HepG2 (cell line): ENCODE results near the gene LITAFD. TPM values are rescaled to one million over a fixed set of nuclear protein-coding genes. Genes with fewer than 3 reads are reported as not detected.

Experiments used
- EED ChIP-seq: sonication (generic); formaldehyde crosslinking; IDR thresholded peaks from 2 replicates; pipeline ENCODE4 v1.5.0; 2020; ENCODE audit warnings: mild to moderate bottlenecking, missing genetic modification reagents
- EHMT2 ChIP-seq: fragments of 200-600 bp; sonication (generic); IDR thresholded peaks from 2 replicates; pipeline ENCODE4 v1.7.0; 2017; ENCODE audit warnings: antibody characterized with exemption, low read depth, low read length, borderline replicate concordance
- GPBP1L1 ChIP-seq: sonication (generic); formaldehyde crosslinking; IDR thresholded peaks from 2 replicates; pipeline ENCODE4 v1.5.0; 2020; ENCODE audit warnings: mild to moderate bottlenecking, missing genetic modification reagents
- KIAA2018 ChIP-seq: sonication (generic); formaldehyde crosslinking; IDR thresholded peaks from 2 replicates; pipeline ENCODE4 v1.5.0; 2020; ENCODE audit warnings: mild to moderate bottlenecking, missing genetic modification reagents, borderline replicate concordance
- MIER2 ChIP-seq: IDR thresholded peaks from 2 replicates; pipeline ENCODE4 v1.6.1; 2016; ENCODE audit warnings: missing biosample characterization, missing genetic modification reagents
- PRMT3 ChIP-seq: sonication (generic); formaldehyde crosslinking; IDR thresholded peaks from 2 replicates; pipeline ENCODE4 v1.8.1; 2022; ENCODE audit warnings: low read depth, mild to moderate bottlenecking, moderate library complexity, missing genetic modification reagents, borderline replicate concordance
- SAFB2 ChIP-seq: sonication (generic); formaldehyde crosslinking; IDR thresholded peaks from 2 replicates; pipeline ENCODE4 v1.5.1; 2020; ENCODE audit warnings: missing genetic modification reagents, low read depth, mild to moderate bottlenecking, borderline replicate concordance
- SALL1 ChIP-seq: sonication (generic); formaldehyde crosslinking; IDR thresholded peaks from 2 replicates; pipeline ENCODE4 v1.8.0; 2022; ENCODE audit warnings: mild to moderate bottlenecking, missing genetic modification reagents
- SNAPC5 ChIP-seq: sonication (generic); formaldehyde crosslinking; IDR thresholded peaks from 2 replicates; pipeline ENCODE4 v1.8.1; 2023; ENCODE audit warnings: mild to moderate bottlenecking, missing genetic modification reagents, borderline replicate concordance
- SPEN ChIP-seq: sonication (generic); formaldehyde crosslinking; IDR thresholded peaks from 2 replicates; pipeline ENCODE4 v1.5.1; 2020; ENCODE audit warnings: low read depth, mild to moderate bottlenecking, missing genetic modification reagents
- ZNF18 ChIP-seq: sonication (generic); formaldehyde crosslinking; IDR thresholded peaks from 2 replicates; pipeline ENCODE4 v1.8.0; 2022; ENCODE audit warnings: mild to moderate bottlenecking, missing genetic modification reagents; ENCODE audit not compliant: insufficient replicate concordance
- ZNF382 ChIP-seq: sonication (generic); formaldehyde crosslinking; IDR thresholded peaks from 2 replicates; pipeline ENCODE4 v1.5.0; 2020; ENCODE audit warnings: missing genetic modification reagents, mild to moderate bottlenecking, borderline replicate concordance
- polyA plus RNA-seq, 8 experiments: library from polyadenylated mRNA; depleted of rRNA in 3 of 8; stranded (reverse) in 7 of 8; unstranded in 1 of 8; fragments of >200 nt; fragmentation: Illumina TruSeq in 4 of 8; extraction: Trizol in 4 of 8; gene quantifications; 2 replicates each; pipeline versions ENCODE4 v1.2.1 to v1.2.3, GENCODE V29; 2011 to 2016; ENCODE audit warnings: low read depth in 4 of 8, missing spikeins in 1 of 8, mixed read lengths in 1 of 8; ENCODE audit not compliant: insufficient read depth in 1 of 8
- total RNA-seq, 5 experiments: library from RNA; depleted of rRNA; stranded (reverse); fragments of >200 nt; fragmentation: Illumina TruSeq; extraction: Trizol; gene quantifications; 2 replicates each; pipeline ENCODE4 v1.2.3, GENCODE V29; 2016; ENCODE audit warnings: low read depth in 1 of 5

Gene LITAFD
- total and polyA plus RNA-seq, 2 of the 13 experiments (the other 11 are each of a cell fraction or from before 2014, with no cell fraction given) = not detected

- TF ChIP-seq KIAA2018 (CRISPR knock-in tag) (no peak; the same call in 1 of the 2 replicates), SNAPC5 (CRISPR knock-in tag) (no peak), ZNF18 (CRISPR knock-in tag) (no peak), EHMT2 (no peak), SALL1 (CRISPR knock-in tag) (peak; percentile 92), SAFB2 (CRISPR knock-in tag) (peak; percentile 74; the same call in 1 of the 2 replicates), EED (CRISPR knock-in tag) (peak; percentile 88; the same call in 1 of the 2 replicates), MIER2 (peak; percentile 80), GPBP1L1 (no peak), ZNF382 (CRISPR knock-in tag) (no peak), SPEN (CRISPR knock-in tag) (peak; percentile 89), PRMT3 (CRISPR knock-in tag) (no peak)
These were observed 31.8 kb upstream of the LITAFD start (continued) for GRCh38 chr16:8850279-8850885.
